PC-9 (cell line): ENCODE data around the gene TTC23.

ENCODE experiments used
- EZH2 ChIP-seq: fragments of 200-600 bp; sonication (generic); IDR thresholded peaks from 2 replicates; pipeline ENCODE4 v1.8.0; 2017; ENCODE audit warnings: antibody characterized with exemption, low read depth
- TF ChIP-seq, protein P1 (sequence below): fragments of 200-600 bp; sonication (generic); conservative IDR thresholded peaks from 2 replicates; pipeline ENCODE4 v1.6.1; 2017; ENCODE audit warnings: mixed run types, antibody characterized with exemption, mild to moderate bottlenecking, moderate library complexity

DNA sequence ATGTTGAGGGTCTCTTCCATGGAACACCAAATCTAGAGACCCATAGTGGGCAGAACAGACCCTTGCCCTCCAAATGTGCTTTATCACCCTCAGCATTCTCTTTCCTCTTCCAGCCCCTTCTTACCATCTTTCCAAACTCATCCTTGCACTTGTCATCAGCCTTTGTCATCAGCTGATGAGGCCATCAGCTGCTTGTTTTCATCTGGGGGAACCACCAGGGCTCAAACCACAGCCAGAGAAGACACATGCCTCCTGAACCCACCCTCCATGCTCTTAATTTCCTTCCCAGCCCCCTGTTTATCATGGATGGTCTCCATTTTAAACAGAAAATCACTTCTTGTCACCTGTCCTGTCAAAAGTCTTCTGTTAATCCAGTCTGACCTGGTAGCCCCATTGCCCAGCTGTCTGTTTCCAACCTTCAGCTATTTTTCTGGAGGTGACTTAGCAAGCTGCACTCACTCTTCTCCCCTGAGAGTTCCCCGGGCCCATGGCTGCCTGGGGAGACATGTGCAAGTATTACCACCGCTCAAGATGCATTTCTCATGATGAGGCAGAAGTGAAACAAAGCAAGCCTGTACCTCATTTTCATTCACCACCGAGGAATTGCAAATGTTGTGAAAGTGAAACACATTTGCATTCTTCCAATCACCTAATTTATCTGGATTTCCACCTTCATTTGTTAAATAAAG lies 159.2 kb downstream of the TTC23 start:
- TF ChIP-seq, protein P1, sequence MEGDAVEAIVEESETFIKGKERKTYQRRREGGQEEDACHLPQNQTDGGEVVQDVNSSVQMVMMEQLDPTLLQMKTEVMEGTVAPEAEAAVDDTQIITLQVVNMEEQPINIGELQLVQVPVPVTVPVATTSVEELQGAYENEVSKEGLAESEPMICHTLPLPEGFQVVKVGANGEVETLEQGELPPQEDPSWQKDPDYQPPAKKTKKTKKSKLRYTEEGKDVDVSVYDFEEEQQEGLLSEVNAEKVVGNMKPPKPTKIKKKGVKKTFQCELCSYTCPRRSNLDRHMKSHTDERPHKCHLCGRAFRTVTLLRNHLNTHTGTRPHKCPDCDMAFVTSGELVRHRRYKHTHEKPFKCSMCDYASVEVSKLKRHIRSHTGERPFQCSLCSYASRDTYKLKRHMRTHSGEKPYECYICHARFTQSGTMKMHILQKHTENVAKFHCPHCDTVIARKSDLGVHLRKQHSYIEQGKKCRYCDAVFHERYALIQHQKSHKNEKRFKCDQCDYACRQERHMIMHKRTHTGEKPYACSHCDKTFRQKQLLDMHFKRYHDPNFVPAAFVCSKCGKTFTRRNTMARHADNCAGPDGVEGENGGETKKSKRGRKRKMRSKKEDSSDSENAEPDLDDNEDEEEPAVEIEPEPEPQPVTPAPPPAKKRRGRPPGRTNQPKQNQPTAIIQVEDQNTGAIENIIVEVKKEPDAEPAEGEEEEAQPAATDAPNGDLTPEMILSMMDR: no peak
- TF ChIP-seq EZH2: no peak
